Thoracic aorta (tissue), 2 donors: Measurements from ENCODE around the gene NWD2. TPM values are rescaled to one million over a fixed set of nuclear protein-coding genes. Genes with fewer than 3 reads are reported as not detected.

Experiments used
- ATAC-seq: fragments of 150-250 bp; one replicate; pipeline ENCODE4 v1.8.0; 2017; ENCODE audit warnings: low read depth; ENCODE audit not compliant: insufficient number of reproducible peaks, low FRiP score
- DNase-seq: peaks from one replicate; pipeline ENCODE4 v3.0.0-alpha.2; 2020; ENCODE audit warnings: low spot score
- H3K27ac ChIP-seq, 2 donors: fragments of 200-600 bp; sonication (generic); 1 replicate in 1 of 2; 2 replicates in 1 of 2; pipeline ENCODE4 v1.5.1; 2016; ENCODE audit warnings: mild to moderate bottlenecking in 2 of 2, moderate library complexity in 2 of 2
- H3K27me3 ChIP-seq: fragments of 200-600 bp; sonication (generic); replicated peaks from 2 replicates; pipeline ENCODE4 v1.6.0; 2016; ENCODE audit warnings: mild to moderate bottlenecking; ENCODE audit not compliant: insufficient read depth
- H3K36me3 ChIP-seq: fragments of 200-600 bp; sonication (generic); one replicate; pipeline ENCODE4 v1.5.1; 2016
- H3K4me1 ChIP-seq, 2 donors: fragments of 200-600 bp; sonication (generic); 1 replicate in 1 of 2; 2 replicates in 1 of 2; pipeline versions ENCODE4 v1.5.1 to v1.6.0; 2016; ENCODE audit warnings: low read depth in 2 of 2, mild to moderate bottlenecking in 1 of 2; ENCODE audit not compliant: control insufficient read depth in 1 of 2
- H3K4me3 ChIP-seq: fragments of 200-600 bp; sonication (generic); 2 replicates; pipeline ENCODE4 v1.5.1; 2016; ENCODE audit warnings: mild to moderate bottlenecking
- H3K9me3 ChIP-seq: fragments of 200-600 bp; sonication (generic); 2 replicates; pipeline ENCODE4 v1.5.1; 2016
- total RNA-seq, 2 donors: library from RNA; depleted of rRNA; stranded (reverse); fragments of >200 nt; gene quantifications; one replicate each; pipeline versions ENCODE4 v1.1.0 to v1.2.3, GENCODE V29; 2016
- TF ChIP-seq, protein P1 (sequence below): fragments of 200-600 bp; sonication (generic); IDR thresholded peaks from one replicate; pipeline ENCODE4 v1.5.1; 2019; ENCODE audit warnings: antibody characterized with exemption

The NWD2 gene
- total RNA-seq, 2 donors from 2014 or later, result not detected

- Histone ChIP-seq H3K36me3 (no peaks in the 10 kb centered on the region), H3K9me3 (no peaks in the 10 kb centered on the region), H3K27ac (no peak overlapping the region), H3K27me3 (no peaks in the 10 kb centered on the region), H3K4me3 (no peak overlapping the region), H3K4me1 (no peaks in the 10 kb centered on the region)
- TF ChIP-seq, protein P1, sequence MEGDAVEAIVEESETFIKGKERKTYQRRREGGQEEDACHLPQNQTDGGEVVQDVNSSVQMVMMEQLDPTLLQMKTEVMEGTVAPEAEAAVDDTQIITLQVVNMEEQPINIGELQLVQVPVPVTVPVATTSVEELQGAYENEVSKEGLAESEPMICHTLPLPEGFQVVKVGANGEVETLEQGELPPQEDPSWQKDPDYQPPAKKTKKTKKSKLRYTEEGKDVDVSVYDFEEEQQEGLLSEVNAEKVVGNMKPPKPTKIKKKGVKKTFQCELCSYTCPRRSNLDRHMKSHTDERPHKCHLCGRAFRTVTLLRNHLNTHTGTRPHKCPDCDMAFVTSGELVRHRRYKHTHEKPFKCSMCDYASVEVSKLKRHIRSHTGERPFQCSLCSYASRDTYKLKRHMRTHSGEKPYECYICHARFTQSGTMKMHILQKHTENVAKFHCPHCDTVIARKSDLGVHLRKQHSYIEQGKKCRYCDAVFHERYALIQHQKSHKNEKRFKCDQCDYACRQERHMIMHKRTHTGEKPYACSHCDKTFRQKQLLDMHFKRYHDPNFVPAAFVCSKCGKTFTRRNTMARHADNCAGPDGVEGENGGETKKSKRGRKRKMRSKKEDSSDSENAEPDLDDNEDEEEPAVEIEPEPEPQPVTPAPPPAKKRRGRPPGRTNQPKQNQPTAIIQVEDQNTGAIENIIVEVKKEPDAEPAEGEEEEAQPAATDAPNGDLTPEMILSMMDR, result no peak
- DNase-seq, result no peak
- no peak for ATAC-seq
Observed at GRCh38 chr4:37471093-37471492, 226.6 kb downstream of the NWD2 start.

GRCh38 chr4:37471971-37472370, 227.4 kb downstream of the NWD2 start:
- DNase-seq, result no peak
- Histone ChIP-seq H3K4me3 (no peak overlapping the region), H3K9me3 (no peaks in the 10 kb centered on the region), H3K4me1 (no peaks in the 10 kb centered on the region), H3K27ac (no peak overlapping the region), H3K27me3 (no peaks in the 10 kb centered on the region), H3K36me3 (no peaks in the 10 kb centered on the region)
- ATAC-seq, result no peak
- TF ChIP-seq, protein P1, result no peak

- TF ChIP-seq, protein P1, result no peak
- no peaks in the 10 kb centered on the region for H3K4me1 ChIP-seq
- no peaks in the 10 kb centered on the region for H3K27me3 ChIP-seq
- DNase-seq (no peak), ATAC-seq (no peak)
- no peak overlapping the region for H3K27ac ChIP-seq
- H3K36me3 ChIP-seq, result no peaks in the 10 kb centered on the region
- no peak overlapping the region for H3K4me3 ChIP-seq
- no peaks in the 10 kb centered on the region for H3K9me3 ChIP-seq
Observed at GRCh38 chr4:37473807-37474206, 229.3 kb downstream of the NWD2 start.

DNA sequence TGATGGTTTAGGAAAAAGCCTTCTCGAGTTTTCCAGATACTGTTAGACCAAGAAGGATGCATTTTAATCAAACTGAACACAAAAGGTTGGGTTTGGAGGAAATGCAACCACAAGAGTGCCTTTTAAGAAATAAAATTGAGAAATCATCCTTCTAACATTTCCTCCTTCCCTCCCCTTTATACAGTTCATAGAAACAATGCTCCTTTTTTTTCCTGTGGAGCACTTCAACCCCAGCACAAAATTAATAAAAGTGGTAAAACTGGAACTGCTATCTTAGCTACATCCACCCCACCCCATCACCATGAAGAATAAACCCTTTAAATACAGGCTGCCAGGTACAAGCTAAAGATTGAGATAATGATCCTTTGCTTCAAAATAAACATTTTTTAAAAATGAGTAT, 230.5 kb downstream of the NWD2 start:
- H3K27ac ChIP-seq, result no peak overlapping the region
- H3K36me3 ChIP-seq, result no peaks in the 10 kb centered on the region
- H3K4me1 ChIP-seq, result no peaks in the 10 kb centered on the region
- TF ChIP-seq, protein P1, result no peak
- no peaks in the 10 kb centered on the region for H3K9me3 ChIP-seq
- no peak overlapping the region for H3K4me3 ChIP-seq
- ATAC-seq (no peak), DNase-seq (no peak)
- H3K27me3 ChIP-seq, result no peaks in the 10 kb centered on the region

DNA sequence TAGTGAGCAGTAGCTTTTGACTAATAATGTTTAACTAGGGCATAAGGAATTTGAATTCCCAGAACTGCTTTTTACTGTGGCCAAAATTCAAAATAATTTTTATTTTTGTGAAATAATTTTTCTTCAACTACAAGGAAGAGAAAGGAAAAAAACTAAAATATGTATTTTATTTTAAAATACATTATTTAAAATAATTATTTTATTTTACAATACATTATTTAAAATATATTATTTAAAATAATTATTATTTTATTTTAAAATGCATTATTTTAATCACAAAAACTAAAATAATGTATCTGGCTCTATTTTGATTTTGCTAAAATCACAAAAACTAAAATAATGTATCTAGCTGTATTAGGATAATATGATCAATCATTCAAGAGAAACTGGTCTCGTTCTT, 231.2 kb downstream of the NWD2 start:
- TF ChIP-seq, protein P1, result no peak
- no peaks in the 10 kb centered on the region for H3K36me3 ChIP-seq
- DNase-seq (no peak), ATAC-seq (no peak)
- no peaks in the 10 kb centered on the region for H3K27me3 ChIP-seq
- no peak overlapping the region for H3K27ac ChIP-seq
- no peaks in the 10 kb centered on the region for H3K4me1 ChIP-seq
- no peaks in the 10 kb centered on the region for H3K9me3 ChIP-seq
- H3K4me3 ChIP-seq, result no peak overlapping the region
